Dedifferentiated amniotic fluid mesenchymal stem cell (primary cell): ENCODE measurements around the gene ZNF318.
"Not testable (repeated sequence)": the region's sequence is repeated elsewhere in the genome, so short reads cannot be mapped to it uniquely, and the experiment has no call there.

Experiments used
- DNase-seq: peaks from one replicate; pipeline ENCODE4 v3.0.0-alpha.2; 2016; ENCODE audit errors: extremely low spot score

The ZNF318 gene

DNA sequence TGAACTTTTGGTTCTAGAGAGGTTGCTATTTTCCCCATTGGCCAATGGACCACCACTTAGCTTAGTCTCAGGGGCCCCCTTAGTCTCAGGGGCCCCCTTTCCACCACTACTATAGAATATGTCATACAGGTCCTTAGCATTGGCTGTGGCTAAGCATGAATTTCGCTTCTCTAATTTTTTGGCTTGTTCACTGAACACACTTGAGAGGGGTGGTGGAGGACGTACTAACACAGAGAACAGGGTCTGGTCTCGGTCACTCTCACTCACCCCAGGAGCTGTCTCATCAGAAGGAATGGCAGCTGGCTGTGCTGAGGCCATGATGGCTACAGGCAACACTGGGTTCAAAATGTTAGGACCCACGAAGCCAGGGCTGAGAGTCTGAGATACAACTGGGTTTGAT lies 30.3 kb downstream of the ZNF318 start:
- no peak for DNase-seq

DNA sequence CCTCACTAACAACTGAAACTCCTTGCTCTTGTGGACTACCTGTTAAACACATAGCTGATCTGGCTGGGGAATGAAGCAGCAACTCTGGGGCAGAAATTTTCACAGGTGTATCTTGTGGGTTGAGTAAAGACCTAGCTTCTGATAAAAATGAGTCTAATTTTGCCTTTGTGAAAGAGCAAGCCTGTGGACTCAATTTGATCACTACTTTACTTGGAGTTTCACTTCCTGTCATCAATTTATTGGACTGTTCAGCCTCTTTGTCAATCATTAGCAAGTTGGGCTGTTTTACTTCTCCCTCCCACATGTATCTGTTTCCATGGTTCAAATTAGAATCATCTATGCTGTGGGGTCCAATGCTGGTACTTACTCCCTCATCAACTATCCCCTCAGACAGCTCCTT lies 31.2 kb downstream of the ZNF318 start:
- no peak for DNase-seq

DNA sequence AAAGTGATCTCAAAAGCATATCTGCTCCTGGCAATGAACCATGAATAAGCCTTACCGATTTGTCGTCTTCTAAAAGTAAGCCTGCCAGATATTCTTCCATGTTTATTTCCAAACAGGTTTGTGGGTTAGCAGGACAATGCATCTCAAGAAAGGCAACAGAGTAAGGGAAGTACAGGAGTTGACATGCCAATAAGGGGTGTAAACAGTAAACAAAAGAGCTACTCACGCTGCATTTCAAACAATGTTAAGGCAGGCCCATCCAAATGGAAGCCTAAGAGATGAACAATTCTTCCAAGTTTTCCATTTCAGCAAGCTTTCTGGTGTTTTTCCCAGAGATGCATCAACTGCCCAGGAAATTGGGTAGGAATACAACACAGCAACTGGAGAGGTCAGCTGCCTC lies 33.1 kb downstream of the ZNF318 start:
- DNase-seq: no peak

DNA sequence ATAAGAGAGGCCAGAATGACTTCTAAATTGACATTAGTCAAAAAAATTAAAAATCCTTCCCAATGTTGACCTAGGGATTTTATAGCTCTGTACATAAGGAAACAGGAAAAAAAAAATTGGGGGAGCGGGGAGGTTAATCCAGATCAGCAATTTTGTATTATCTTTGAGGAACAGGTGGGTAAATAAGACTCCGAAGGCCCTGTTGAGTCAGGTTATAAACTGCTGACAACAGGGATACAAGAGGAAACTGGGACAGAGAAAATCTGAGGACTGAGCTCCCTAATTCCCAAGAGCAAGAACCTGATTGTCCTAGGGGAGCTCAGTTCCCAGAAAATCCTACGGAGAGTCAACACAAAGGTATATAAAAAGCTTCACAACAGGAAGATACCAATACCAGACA lies 34.0 kb downstream of the ZNF318 start:
- no peak for DNase-seq

DNA sequence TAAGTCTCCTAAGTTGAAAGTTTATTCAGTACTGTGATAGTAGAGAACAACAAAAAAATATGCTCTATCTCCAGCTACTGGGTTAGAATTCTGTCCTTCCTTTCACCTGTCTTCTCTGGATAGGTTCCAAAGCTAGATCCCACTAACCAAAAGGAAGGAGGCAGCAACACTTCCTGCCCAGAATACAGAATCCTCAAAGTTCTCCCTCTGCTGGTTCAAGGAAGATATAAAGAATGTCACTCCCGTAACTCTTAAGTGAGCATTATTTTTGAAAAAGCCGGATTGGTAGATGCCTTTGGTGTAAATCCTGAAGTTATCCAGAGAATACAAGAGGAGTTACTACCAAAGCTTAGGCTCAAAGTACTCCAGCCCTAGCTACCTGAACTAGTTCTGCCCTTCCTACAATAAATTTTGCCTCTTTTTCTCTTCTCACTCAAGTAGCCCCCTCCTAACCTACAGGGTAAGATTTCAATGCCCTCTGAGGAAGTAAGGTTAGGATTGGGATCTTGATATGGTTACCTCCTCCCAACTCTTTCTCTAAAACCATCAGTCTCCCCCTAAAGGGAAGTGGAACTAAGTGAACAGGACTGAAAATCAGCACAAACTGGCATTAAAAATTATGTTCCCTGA lies 34.9 kb downstream of the ZNF318 start:
- DNase-seq: peak; percentile 65

DNA sequence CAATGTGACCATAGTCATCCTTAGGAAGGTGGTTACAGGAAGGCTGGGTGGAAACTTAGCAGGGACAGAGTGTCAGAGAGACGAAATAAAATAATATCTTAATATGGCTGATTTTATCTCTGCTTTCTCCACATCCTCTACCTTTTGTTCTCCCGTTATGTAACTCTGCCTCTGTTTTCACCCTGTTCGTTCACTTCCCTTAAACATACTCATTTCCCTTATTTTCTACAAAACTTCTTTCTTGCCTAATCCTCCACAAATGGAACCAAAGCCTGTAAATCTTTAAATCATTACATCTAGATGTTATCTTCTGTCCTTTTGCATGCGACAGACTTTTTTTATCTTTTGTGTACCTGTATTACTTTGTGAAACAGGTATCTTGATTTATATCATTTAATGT lies 37.6 kb downstream of the ZNF318 start:
- DNase-seq: no peak

DNA sequence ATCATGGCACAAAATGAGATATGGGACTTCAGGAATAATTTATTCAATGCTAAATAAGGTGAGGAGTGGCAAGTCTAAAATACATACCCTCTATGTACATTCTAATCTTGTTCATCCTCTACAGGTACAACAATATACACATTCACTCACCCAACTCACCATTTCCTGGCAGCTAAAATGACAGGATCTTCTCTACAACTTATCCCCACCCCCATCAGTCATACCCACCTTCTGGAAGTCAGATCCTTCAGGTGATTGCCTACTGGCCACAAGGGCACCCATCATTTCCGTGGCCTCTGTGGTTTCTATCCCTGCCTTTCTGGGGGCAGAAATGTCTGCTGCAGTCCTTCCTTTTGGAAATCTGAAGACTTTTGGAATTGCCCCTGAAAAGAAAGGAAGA lies 38.0 kb downstream of the ZNF318 start:
- DNase-seq: no peak

DNA sequence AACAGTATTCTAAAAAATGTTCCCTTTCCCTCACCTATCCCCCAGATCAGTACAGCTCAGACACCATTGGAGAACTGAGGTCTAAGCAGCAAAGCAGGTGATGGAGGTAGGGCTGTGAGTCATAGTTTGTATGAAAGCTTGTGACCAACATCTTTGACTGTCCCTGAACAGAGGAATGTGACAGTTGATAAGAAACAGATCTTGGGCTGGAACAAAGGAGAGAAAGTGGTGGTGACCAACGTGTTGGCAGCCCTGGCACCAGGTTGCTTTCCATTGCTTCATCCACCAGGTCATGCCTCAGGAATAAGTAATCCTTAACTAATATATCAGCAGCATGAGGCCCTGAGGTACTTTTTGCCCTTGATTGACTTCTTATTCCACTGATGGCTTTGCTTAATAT lies 40.9 kb downstream of the ZNF318 start:
- DNase-seq: no peak

DNA sequence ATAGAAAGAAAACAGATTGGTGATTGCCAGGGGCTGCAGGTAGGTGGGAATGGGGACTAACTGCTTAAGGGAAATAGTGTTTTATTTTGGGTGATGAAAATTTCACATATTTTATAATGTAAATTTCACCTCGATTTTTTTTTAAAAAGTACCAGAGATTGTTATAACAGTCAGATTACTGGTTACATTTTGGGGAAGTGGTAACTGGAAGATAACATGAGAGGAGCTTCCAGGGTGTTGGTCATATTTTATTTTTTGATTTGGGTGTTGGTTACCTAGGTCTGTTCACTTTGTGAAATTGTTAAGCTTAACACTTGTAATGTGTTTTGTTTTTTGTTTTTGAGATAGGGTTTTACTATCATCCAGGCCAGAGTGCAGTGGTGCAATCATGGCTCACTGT lies 43.6 kb downstream of the ZNF318 start:
- no peak for DNase-seq

DNA sequence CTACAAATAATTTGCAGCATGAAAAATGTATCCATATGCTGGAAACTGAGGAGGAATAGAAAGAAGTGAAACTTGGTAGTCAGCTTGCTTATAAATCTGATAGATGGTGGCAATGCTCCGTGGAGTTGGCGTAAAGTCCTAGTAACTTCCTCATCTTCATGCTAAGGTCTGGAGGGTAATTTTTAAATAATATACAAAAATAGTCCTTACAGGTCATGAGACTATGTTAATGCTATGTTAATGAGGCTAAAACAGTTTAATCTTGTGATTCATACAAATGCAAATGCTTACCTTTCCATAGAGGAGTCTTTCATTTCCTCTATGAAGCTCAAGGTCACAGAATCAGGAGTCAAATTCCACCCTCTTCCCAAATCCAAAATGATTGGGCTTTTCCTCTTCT lies 51.4 kb downstream of the ZNF318 start:
- no peak for DNase-seq

DNA sequence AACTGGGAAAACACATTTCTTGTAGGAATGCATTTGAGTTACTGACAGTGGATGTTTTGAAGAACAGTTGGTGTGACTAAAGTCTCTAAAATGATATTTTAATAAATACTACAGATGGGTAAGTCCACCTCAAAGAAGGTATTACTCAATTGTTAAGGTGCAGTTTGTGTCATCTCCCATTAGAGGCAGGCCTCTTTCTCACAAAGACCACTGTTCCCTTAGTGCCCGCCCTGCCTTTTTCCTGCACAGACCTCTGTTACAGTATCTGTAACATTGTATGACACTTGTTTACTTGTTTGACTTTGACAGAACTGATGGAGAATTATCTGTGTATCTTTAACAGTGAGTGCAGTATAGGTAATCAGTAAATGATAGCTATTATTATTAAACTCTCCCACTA lies 55.6 kb downstream of the ZNF318 start:
- no peak for DNase-seq

DNA sequence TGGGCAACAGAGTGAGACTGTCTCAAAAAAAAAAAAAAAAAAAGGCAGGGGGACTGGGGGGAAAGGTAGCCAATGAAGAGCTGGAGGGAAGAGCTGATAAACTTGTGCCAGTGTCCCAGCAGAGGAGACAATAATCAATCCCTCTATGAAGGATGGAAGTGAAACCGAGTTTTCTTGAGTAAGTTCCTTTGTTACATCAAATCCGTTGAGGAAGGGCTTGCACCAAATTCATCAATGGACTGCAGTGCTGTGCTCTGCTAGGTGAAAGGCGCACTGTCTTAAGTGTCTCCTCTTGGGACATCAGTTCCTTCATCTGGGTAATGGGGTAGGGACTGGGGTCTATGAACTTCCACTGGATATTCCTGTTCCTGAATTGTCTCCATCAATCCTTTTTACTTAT lies 57.8 kb downstream of the ZNF318 start:
- no peak for DNase-seq

DNA sequence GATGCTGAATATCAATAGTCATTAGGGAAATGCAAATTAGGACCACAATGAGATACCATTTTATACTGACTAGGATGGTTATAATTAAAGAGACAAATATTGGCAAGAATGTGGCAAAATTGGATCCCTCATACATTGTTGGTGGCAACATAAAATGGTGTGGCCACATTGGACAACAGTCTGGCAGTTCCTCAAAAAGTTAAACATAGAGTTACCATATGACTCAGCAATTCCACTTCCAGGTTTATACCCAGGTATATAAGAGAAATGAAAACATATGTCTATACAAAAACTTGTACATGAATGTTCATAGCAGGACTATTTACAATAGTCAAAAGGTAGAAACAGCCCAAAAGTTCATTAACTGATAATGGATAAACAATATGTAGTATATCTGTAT lies 58.8 kb downstream of the ZNF318 start:
- DNase-seq: no peak

DNA sequence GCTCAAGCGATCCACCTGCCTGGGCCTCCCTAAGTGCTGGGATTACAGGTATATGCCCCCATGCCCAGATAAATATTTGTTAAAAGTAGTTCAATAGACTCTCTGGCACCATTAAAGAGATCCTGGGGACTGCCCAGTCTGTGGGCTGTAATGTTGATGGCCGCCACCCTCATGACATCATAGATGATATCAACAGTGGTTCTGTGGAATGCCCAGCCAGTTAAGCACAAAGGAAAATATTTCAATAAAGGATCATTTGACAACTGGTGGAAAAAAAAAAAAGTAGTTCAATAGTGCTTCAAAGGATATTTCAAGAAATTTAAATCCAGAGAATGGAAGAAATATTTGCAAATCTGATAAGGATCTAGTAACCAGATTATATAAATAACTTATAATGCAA lies 59.3 kb downstream of the ZNF318 start:
- no peak for DNase-seq

DNA sequence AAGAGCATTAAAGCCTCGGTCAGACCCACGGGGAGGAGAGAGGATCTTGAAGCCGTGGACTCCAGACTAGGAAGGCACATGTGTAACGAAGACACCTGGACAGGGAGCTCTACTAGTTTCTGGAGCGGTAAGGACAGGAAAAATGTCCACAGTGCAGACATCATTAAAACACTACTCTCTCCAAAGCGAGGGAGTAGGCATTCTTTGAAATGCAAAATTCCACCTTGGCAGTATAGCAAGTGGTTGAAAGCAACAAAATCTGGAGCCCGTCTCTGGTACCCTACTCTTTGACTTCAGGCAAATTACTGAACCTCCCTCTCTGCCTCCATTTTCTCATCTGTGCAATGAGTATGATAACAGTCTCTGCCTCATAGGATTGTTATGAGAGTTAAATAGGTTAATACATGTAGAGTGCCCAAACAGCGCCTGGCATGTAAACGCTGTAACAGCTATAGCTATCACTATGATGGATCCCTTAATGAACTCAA lies 60.4 kb downstream of the ZNF318 start:
- no peak for DNase-seq

DNA sequence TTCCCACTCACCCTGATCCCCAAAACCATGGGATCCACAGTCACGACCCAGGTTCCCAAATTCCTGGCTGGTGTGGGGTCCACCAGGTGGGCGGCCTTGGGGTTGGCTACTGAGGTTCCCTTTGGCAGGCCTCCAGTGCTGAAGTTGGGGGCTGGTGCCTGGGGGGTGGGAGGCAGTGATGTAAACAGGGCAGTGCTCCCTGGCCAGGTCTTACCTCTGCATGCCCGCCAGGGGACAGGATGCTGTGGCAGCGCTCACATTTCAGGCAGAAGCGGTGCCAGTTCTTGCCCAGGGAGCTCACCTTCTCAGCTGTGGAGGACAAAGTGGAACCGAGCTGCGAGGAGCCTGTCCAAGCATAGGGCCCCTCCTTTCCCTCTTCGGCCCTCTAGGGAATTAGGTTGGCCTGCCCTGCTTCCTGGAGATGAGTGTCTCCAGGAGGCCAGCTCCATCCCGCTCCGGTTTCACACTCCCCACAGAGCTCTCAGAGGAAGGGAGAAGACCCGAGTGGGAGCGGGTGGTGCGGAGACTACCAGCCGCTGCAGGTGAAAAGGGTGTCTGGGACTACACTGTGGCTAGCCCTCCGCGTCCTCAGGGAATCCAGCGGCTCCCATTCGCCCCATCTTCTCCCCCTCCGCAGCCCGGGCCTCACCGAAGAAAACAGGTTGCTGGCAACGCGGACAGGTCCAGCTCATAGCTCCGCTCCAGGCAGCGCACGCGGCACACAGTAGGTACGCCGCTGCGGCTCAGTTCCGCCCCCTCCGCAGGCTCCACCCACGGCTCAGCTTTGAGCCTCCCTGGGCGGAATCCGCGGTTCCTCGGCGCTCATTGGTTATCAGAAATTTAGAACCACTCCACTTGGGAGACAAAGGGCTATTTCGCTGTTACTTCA lies 61.1 kb downstream of the ZNF318 start, which contains the start of gene CRIP3:
CRIP3 (minus strand) TSS at position 726 of the 889 bp plus-strand sequence; CDS start at position 692, 34 bp downstream.
- DNase-seq: no peak

DNA sequence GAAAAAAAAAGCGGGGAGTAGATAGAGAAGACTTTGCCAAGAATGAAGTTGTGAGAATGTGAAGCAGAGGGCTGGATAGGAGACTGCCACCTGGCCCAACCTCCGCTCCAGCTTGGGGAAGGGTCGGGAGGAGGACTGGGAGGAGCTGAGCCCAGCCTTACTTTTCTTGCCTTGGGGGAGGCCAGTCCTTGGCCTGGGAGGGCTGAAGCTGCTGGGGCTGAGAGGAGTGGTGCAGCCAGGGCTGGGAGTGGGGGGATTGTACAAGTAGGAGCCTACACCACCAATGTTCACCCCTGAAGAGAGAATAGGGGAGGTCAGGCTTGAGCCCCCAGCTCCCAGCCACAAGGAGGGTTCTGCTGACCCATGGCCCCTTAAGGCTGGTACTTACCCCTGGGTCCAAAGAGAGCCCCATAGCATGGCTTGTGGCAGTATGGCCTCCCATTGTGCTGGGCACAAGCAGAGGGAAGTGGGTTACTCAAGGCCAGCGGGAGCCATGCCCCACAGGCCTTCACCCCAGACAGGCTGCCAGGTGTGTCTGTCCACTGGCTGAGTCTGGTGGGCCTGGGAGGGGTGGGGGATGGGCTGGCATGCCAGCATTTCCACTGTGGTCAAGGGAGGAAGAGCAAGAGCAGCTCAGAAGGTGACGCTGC lies 61.9 kb downstream of the ZNF318 start:
- DNase-seq: no peak

DNA sequence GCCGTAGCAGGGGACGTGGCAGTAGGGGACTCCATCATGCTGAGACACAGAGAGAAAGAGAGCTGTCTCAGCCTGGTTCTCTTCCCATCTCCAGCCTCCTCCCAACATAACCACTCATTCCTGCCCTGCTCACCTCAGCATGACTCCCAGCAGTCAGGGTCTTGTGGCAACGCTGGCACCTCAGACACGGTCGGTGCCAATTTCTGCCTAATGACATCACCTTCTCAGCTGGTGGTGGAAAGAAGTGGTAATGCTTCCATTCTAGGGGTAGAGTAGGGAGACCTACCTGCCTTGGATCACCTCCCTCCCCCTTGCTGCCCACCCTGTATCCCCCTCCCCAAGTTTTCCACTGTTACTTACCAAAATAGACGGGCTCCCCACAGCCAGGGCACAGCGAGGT lies 63.4 kb downstream of the ZNF318 start:
- no peak for DNase-seq

DNA sequence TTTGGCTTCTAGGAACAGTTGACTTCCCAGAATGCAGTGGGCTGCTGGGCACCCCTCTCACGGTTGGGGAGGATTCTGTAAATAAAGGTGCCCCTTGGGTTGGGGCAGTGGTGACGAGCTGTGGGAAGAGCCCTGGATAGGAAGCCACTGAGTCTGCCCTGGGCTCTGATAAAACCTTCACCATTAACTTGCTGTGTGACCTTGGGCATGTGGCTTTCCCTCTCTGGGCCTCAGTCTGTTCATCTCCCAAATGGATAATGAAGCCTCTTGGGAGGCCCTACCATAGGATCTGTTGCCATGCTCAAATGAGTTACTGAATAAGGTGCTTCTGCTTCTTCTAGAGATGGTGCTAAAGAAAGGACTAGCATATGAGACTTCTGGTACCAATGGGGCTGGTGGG lies 64.6 kb downstream of the ZNF318 start:
- no peak for DNase-seq

DNA sequence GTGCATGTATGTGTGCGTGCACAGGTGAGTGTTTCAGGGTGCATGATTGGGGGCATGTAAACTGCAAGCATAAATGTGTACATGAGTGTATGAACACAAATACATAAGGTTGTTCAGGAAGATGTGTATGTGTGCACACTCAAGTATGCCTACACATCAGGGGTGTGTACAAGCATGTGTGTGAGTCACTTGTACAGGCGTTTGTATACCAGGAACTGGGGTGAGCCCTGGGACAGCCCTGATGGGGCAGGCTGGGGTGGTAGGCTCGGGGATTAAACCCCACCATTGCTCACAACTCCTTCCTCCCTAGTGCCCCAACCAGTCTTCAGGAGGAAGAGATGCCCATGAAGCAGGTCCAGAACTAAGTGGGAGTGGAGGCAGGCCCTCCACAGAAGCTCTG lies 65.1 kb downstream of the ZNF318 start:
- DNase-seq: no peak

DNA sequence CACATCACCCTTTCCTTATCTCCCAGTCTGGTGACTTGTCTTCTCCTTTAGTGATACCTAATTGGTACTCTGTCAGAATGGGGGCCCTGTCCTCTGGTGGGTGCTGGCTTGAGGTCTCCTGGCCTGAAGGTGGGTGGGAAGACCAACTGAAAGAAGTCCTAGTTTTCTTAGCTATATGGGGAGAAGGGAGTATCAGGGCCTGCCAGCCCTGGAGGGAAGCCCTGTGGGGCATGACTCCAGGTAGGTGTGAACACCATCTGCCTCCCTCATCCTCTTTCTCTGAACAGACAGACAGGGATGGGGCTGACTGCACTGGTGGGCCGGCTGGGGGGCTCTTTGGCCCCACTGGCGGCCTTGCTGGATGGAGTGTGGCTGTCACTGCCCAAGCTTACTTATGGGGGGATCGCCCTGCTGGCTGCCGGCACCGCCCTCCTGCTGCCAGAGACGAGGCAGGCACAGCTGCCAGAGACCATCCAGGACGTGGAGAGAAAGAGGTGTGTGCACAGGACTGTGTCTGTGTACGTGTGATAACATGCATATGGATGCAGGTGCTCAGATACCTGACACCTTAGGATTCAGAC lies 65.6 kb downstream of the ZNF318 start:
- no peak for DNase-seq

DNA sequence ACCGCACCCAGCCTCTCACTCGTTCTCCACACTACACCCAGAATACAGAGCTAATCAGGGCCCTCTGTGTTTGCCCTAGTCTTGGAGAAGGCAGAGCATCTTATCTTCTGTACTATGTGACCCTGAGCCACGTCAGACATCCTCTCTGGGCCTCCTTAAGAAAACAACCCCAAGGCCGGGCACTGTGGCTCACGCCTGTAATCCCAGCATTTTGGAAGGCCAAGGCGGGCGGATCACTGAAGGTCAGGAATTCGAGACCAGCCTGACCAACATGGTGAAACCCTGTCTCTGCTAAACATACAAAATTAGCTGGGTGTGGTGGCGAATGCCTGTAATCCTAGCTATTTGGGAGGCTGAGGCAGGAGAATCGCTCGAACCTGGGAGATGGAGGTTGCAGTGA lies 66.4 kb downstream of the ZNF318 start:
- DNase-seq: not testable (repeated sequence)
